ENCODE measurements around the gene ZDHHC22.

ZDHHC22 gene

GRCh38 chr14:77110286-77110685 is 31.3 kb downstream of the ZDHHC22 start:
- no peak for TF ChIP-seq CTCF (IDR thresholded peaks at IDR 0.05)
- Histone ChIP-seq H3K9me3 (no peaks in the 10 kb centered on the region), H3K4me3 (ENCODE audit: low read depth in 1 of 2, low read length in 1 of 2) (no peak overlapping the region), H3K27me3 (no peaks in the 10 kb centered on the region), H3K27ac (no peak overlapping the region), H3K36me3 (peaks cover 64% of the 10 kb centered on the region), H3K4me1 (ENCODE audit: control insufficient read depth in 1 of 2, insufficient read depth in 1 of 2, low read depth in 1 of 2, low read length in 1 of 2) (no peaks in the 10 kb centered on the region)

DNA sequence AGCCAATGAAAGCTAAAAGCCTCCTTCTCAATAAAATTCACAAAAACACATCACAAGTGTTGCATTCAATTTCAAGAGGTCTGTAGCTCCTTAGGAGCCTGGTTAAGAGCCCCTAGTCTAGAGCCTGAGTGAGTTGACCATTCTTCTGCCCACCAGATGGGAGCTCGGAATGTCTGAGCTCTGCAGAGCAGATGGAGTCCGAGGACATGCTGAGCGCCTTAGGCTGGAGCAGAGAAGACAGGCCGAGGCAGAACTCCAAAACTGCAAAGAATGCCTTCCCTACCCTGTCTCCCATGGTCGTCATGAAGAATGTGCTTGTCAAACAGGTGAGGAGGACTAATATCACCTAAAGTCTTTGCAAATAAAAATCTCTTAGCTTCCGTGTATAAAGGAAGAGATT is 31.9 kb downstream of the ZDHHC22 start:
- Histone ChIP-seq H3K4me1 (ENCODE audit: control insufficient read depth in 1 of 2, insufficient read depth in 1 of 2, low read depth in 1 of 2, low read length in 1 of 2) (no peaks in the 10 kb centered on the region), H3K27me3 (no peaks in the 10 kb centered on the region), H3K9me3 (no peaks in the 10 kb centered on the region), H3K4me3 (ENCODE audit: low read depth in 1 of 2, low read length in 1 of 2) (no peak overlapping the region), H3K27ac (no peak overlapping the region), H3K36me3 (peaks cover 62% of the 10 kb centered on the region)
- TF ChIP-seq CTCF (IDR thresholded peaks at IDR 0.05) = no peak

- Histone ChIP-seq H3K4me3 (ENCODE audit: low read depth in 1 of 2, low read length in 1 of 2) (no peak overlapping the region), H3K9me3 (no peaks in the 10 kb centered on the region), H3K27me3 (no peaks in the 10 kb centered on the region), H3K36me3 (peaks cover 53% of the 10 kb centered on the region), H3K4me1 (ENCODE audit: control insufficient read depth in 1 of 2, insufficient read depth in 1 of 2, low read depth in 1 of 2, low read length in 1 of 2) (no peaks in the 10 kb centered on the region), H3K27ac (no peak overlapping the region)
- no peak for TF ChIP-seq CTCF (IDR thresholded peaks at IDR 0.05)
Measured at GRCh38 chr14:77108753-77109152, 32.8 kb downstream of the ZDHHC22 start.

- no peak overlapping the region for H3K27ac ChIP-seq
- no peaks in the 10 kb centered on the region for H3K27me3 ChIP-seq
- no peaks in the 10 kb centered on the region for H3K9me3 ChIP-seq
- H3K4me1 ChIP-seq (ENCODE audit: control insufficient read depth in 1 of 2, insufficient read depth in 1 of 2, low read depth in 1 of 2, low read length in 1 of 2) = no peaks in the 10 kb centered on the region
- H3K4me3 ChIP-seq (ENCODE audit: low read depth in 1 of 2, low read length in 1 of 2) = no peak overlapping the region
- H3K36me3 ChIP-seq = peaks cover 47% of the 10 kb centered on the region
- TF ChIP-seq CTCF (IDR thresholded peaks at IDR 0.05) = no peak
Measured at GRCh38 chr14:77107228-77107627, 34.4 kb downstream of the ZDHHC22 start.

- no peaks in the 10 kb centered on the region for H3K27me3 ChIP-seq
- no peaks in the 10 kb centered on the region for H3K4me1 ChIP-seq (ENCODE audit: control insufficient read depth in 1 of 2, insufficient read depth in 1 of 2, low read depth in 1 of 2, low read length in 1 of 2)
- H3K27ac ChIP-seq = no peak overlapping the region
- peaks cover 43% of the 10 kb centered on the region for H3K36me3 ChIP-seq
- no peaks in the 10 kb centered on the region for H3K9me3 ChIP-seq
- no peak overlapping the region for H3K4me3 ChIP-seq (ENCODE audit: low read depth in 1 of 2, low read length in 1 of 2)
- no peak for TF ChIP-seq CTCF (IDR thresholded peaks at IDR 0.05)
Measured at GRCh38 chr14:77106666-77107065, 34.9 kb downstream of the ZDHHC22 start.
